Gastrocnemius medialis (tissue), 4 donors: Measurements from ENCODE around the gene PKHD1. TPM values are rescaled to one million over a fixed set of nuclear protein-coding genes. Genes with fewer than 3 reads are reported as not detected.

Source experiments
- ATAC-seq, 2 donors: fragments of 150-250 bp; one replicate each; pipeline ENCODE4 v1.9.1; 2016
- DNase-seq, 2 donors: peaks; one replicate each; pipeline ENCODE4 v3.0.0-alpha.2; 2019
- H3K27ac ChIP-seq, 4 donors: fragments of 200-600 bp; sonication (generic); 1 replicate in 1 of 4; 2 replicates in 3 of 4; pipeline ENCODE4 v1.5.1; 2016 to 2018; ENCODE audit warnings: mild to moderate bottlenecking in 2 of 4, moderate library complexity in 1 of 4
- H3K27me3 ChIP-seq, 3 donors: fragments of 200-600 bp; sonication (generic) in 2 of 3; 1 replicate in 1 of 3; 2 replicates in 2 of 3; pipeline versions ENCODE4 v1.5.1 to v1.6.0; 2016 to 2019; ENCODE audit warnings: mild to moderate bottlenecking in 1 of 3, moderate library complexity in 1 of 3
- H3K36me3 ChIP-seq, 2 donors: fragments of 200-600 bp; sonication (generic) in 1 of 2; one replicate each; pipeline ENCODE4 v1.5.1; 2017 to 2018
- H3K4me1 ChIP-seq, 2 donors: fragments of 200-600 bp; sonication (generic) in 1 of 2; one replicate each; pipeline ENCODE4 v1.5.1; 2016 to 2017; ENCODE audit warnings: mild to moderate bottlenecking in 2 of 2
- H3K4me3 ChIP-seq, 4 donors: fragments of 200-600 bp; sonication (generic) in 3 of 4; 1 replicate in 1 of 4; 2 replicates in 3 of 4; pipeline ENCODE4 v1.5.1; 2016 to 2019; ENCODE audit warnings: mild to moderate bottlenecking in 2 of 4
- H3K9me3 ChIP-seq, 3 donors: fragments of 200-600 bp; sonication (generic) in 2 of 3; 1 replicate in 1 of 3; 2 replicates in 2 of 3; pipeline ENCODE4 v1.5.1; 2016 to 2019
- CTCF ChIP-seq, 5 experiments: fragments of 450-650 bp in 3 of 5; fragments of 200-600 bp in 2 of 5; sonication (generic) in 2 of 5; IDR thresholded peaks in 4 of 5; conservative IDR thresholded peaks in 1 of 5; 1 replicate in 4 of 5; 2 replicates in 1 of 5; pipeline ENCODE4 v1.5.1; 2016 to 2019; ENCODE audit warnings: antibody characterized with exemption in 5 of 5, mild to moderate bottlenecking in 3 of 5, moderate library complexity in 3 of 5
- POLR2A ChIP-seq, 2 donors: fragments of 450-650 bp; IDR thresholded peaks; one replicate each; pipeline ENCODE4 v1.6.1; 2017; ENCODE audit warnings: antibody characterized with exemption in 2 of 2, mild to moderate bottlenecking in 2 of 2, moderate library complexity in 2 of 2
- in situ Hi-C, 4 donors: fragments of 200-750 bp; cut with MboI; loops; one replicate each; pipeline versions ENCODE4 v1.15.0 to v1.8.0; 2017; ENCODE audit warnings: low sequenced_read_pairs in 4 of 4
- intact Hi-C: fragments of 100-400 bp; cut with DNase I; formaldehyde crosslinking; loops from one replicate; pipeline ENCODE4 v1.15.1; 2023; ENCODE audit warnings: low total_unique reads
- total RNA-seq, 4 donors: library from RNA; depleted of rRNA; stranded (reverse); fragments of >200 nt; gene quantifications; one replicate each; pipeline versions ENCODE4 v1.1.0 to v1.2.3, GENCODE V29; 2016

PKHD1 gene
- total RNA-seq, 4 donors from 2014 or later = 0.02 to 0.05 (median 0.02) TPM; not detected in 1

DNA sequence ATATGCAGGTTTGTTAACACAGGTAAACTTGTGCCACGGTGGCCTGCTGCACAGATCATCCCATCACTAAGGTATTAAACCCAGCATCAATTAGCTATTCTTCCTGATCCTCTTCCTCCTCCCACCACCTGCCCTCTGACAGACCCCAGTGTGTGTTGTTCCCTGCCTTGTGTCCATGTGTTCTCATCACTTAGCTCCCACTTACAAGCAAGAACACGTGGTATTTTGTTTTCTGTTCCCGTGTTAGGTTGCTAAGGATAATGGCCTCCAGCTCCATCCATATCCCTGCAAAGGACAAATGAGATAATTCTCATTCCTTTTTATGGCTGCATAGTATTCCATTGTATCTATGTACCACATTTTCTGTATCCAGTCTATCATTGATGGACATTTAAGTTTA is 294.0 kb downstream of the PKHD1 start:
- H3K9me3 ChIP-seq = no peaks in the 10 kb centered on the region
- in situ Hi-C loops (no loop called here), intact Hi-C loops (no loop called here)
- DNase-seq (no peak), ATAC-seq (no peak)
- H3K27ac ChIP-seq = no peak overlapping the region
- H3K4me3 ChIP-seq = no peak overlapping the region
- no peaks in the 10 kb centered on the region for H3K4me1 ChIP-seq
- TF ChIP-seq POLR2A (IDR thresholded peaks at IDR 0.05) (no peak), CTCF (IDR thresholded peaks at IDR 0.05 in 4 of 5, conservative IDR thresholded peaks at IDR 0.05 in 1 of 5) (no peak)
- H3K27me3 ChIP-seq = no peaks in the 10 kb centered on the region
- no peaks in the 10 kb centered on the region for H3K36me3 ChIP-seq

GRCh38 chr6:51792273-51793030 is 295.0 kb downstream of the PKHD1 start:
- intact Hi-C loops = no loop called here
- Histone ChIP-seq H3K4me3 (no peak overlapping the region), H3K4me1 (no peaks in the 10 kb centered on the region), H3K9me3 (no peaks in the 10 kb centered on the region), H3K36me3 (no peaks in the 10 kb centered on the region), H3K27ac (no peak overlapping the region), H3K27me3 (no peaks in the 10 kb centered on the region)
- no peak for TF ChIP-seq CTCF (IDR thresholded peaks at IDR 0.05 in 4 of 5, conservative IDR thresholded peaks at IDR 0.05 in 1 of 5)
- TF ChIP-seq POLR2A (IDR thresholded peaks at IDR 0.05) = no peak
- DNase-seq (no peak), ATAC-seq (no peak)
- in situ Hi-C loops = no loop called here

DNA sequence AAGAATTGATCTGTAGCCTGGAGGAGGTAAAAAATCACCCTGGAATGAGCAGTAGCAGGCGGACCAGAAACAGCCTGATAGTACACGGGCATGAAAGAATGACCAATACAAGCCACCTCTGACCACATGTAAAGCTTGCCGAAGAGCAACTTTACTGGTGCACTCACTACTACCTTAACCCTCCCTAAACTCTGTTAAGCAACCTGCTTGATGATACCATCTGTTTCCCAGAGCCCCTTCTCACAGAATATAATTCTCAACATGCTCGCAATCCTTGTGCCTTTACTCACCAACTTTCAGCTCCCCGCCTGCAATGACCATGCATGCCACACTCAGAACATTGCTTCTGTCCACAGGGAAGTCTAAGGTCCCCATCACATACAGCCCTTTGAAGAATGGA is 296.5 kb downstream of the PKHD1 start:
- H3K4me3 ChIP-seq = no peak overlapping the region
- intact Hi-C loops = no loop called here
- in situ Hi-C loops = no loop called here
- no peaks in the 10 kb centered on the region for H3K4me1 ChIP-seq
- H3K27ac ChIP-seq = no peak overlapping the region
- H3K36me3 ChIP-seq = no peaks in the 10 kb centered on the region
- no peak for TF ChIP-seq POLR2A (IDR thresholded peaks at IDR 0.05)
- TF ChIP-seq CTCF (IDR thresholded peaks at IDR 0.05 in 4 of 5, conservative IDR thresholded peaks at IDR 0.05 in 1 of 5) = no peak
- DNase-seq (no peak), ATAC-seq (no peak)
- H3K27me3 ChIP-seq = no peaks in the 10 kb centered on the region
- no peaks in the 10 kb centered on the region for H3K9me3 ChIP-seq

GRCh38 chr6:51788121-51788520 is 299.3 kb downstream of the PKHD1 start:
- ATAC-seq (no peak), DNase-seq (no peak)
- Histone ChIP-seq H3K27ac (no peak overlapping the region), H3K9me3 (no peaks in the 10 kb centered on the region), H3K27me3 (no peaks in the 10 kb centered on the region), H3K4me3 (no peak overlapping the region), H3K36me3 (no peaks in the 10 kb centered on the region), H3K4me1 (no peaks in the 10 kb centered on the region)
- in situ Hi-C loops = no loop called here
- intact Hi-C loops = no loop called here
- no peak for TF ChIP-seq CTCF (IDR thresholded peaks at IDR 0.05 in 4 of 5, conservative IDR thresholded peaks at IDR 0.05 in 1 of 5)
- TF ChIP-seq POLR2A (IDR thresholded peaks at IDR 0.05) = no peak

DNA sequence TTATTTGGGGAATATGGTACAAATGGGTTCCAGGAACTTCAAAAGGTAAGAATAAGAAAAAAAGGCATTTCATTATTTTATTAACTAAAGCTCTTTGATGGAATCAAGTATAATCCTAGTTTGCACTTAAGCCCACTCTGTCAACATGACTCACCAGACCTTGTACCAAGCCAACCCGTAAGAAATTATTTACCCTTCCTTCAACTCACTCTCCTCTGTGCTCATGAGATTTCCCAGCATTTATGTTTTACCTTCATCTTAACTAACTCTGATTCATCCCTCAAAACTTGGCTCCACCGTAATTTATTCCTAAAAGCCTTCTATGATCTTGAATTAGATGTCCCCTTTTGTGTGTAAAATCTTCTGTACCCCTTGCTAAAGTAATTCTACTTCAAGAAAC is 308.7 kb downstream of the PKHD1 start:
- no peak overlapping the region for H3K27ac ChIP-seq
- no peak for TF ChIP-seq POLR2A (IDR thresholded peaks at IDR 0.05)
- TF ChIP-seq CTCF (IDR thresholded peaks at IDR 0.05 in 4 of 5, conservative IDR thresholded peaks at IDR 0.05 in 1 of 5) = no peak
- H3K36me3 ChIP-seq = no peaks in the 10 kb centered on the region
- H3K9me3 ChIP-seq = no peaks in the 10 kb centered on the region
- no peak overlapping the region for H3K4me3 ChIP-seq
- DNase-seq = no peak
- in situ Hi-C loops = no loop called here
- H3K4me1 ChIP-seq = no peaks in the 10 kb centered on the region
- intact Hi-C loops = no loop called here
- ATAC-seq = no peak
- H3K27me3 ChIP-seq = no peaks in the 10 kb centered on the region
